Effector memory CD4-positive, alpha-beta T cell (primary cell): ENCODE data around the gene TRAPPC11.

Experiments
- DNase-seq, 3 donors: peaks; one replicate each; pipeline ENCODE4 v3.0.0-alpha.2; 2020
- H3K27ac ChIP-seq: 2 replicates; pipeline ENCODE4 v1.7.0; 2013; ENCODE audit warnings: mild to moderate bottlenecking, low read length, moderate library complexity; ENCODE audit not compliant: insufficient read depth, poor library complexity, severe bottlenecking
- H3K27me3 ChIP-seq: replicated peaks from 2 replicates; pipeline ENCODE4 v1.7.0; 2013; ENCODE audit warnings: mild to moderate bottlenecking, low read length; ENCODE audit not compliant: insufficient read depth, control insufficient read depth, poor library complexity, severe bottlenecking
- H3K36me3 ChIP-seq: 2 replicates; pipeline ENCODE4 v1.7.0; 2013; ENCODE audit warnings: mild to moderate bottlenecking, low read length, moderate library complexity; ENCODE audit not compliant: control insufficient read depth, insufficient read depth
- H3K4me1 ChIP-seq: 2 replicates; pipeline ENCODE4 v1.7.0; 2013; ENCODE audit warnings: low read length, mild to moderate bottlenecking; ENCODE audit not compliant: control insufficient read depth, insufficient read depth, poor library complexity, severe bottlenecking
- H3K4me3 ChIP-seq: 2 replicates; pipeline ENCODE4 v1.7.0; 2013; ENCODE audit warnings: low read length, low read depth, mild to moderate bottlenecking; ENCODE audit not compliant: insufficient read depth, poor library complexity, severe bottlenecking
- H3K9me3 ChIP-seq: 2 replicates; pipeline ENCODE4 v1.7.0; 2013; ENCODE audit warnings: mild to moderate bottlenecking, low read length, moderate library complexity; ENCODE audit not compliant: control insufficient read depth

TRAPPC11 gene

DNA sequence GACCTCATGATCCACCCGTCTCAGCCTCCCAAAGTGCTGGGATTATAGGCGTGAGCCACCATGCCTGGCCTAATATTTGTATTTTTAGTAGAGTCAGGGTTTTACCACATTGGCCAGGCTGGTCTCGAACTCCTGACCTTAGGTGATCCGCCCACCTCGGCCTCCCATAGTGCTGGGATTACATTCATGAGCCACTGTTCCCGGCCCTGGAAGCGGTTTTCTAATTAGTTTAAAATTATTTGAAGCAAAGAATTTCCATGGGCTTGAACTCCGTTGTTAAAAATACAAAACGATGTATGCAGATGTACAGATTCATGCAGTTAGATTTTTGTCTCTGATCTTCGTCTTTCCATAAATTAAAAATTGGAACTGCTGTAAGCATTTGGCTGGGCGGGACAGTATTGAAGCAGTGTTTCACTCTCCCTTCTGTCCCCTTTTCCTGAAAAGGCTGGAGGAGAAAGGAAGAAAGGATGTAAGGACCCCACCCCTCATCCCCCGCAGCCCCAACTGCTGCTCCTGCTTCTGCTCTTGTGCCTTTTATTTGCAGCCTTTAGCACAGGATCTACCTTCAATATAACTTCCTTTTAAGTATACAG is 12.0 kb downstream of the TRAPPC11 start:
- Histone ChIP-seq H3K27ac (no peak overlapping the region), H3K9me3 (no peaks in the 10 kb centered on the region), H3K4me1 (no peaks in the 10 kb centered on the region), H3K27me3 (no peaks in the 10 kb centered on the region), H3K4me3 (no peak overlapping the region), H3K36me3 (peaks cover 42% of the 10 kb centered on the region)
- no peak for DNase-seq

DNA sequence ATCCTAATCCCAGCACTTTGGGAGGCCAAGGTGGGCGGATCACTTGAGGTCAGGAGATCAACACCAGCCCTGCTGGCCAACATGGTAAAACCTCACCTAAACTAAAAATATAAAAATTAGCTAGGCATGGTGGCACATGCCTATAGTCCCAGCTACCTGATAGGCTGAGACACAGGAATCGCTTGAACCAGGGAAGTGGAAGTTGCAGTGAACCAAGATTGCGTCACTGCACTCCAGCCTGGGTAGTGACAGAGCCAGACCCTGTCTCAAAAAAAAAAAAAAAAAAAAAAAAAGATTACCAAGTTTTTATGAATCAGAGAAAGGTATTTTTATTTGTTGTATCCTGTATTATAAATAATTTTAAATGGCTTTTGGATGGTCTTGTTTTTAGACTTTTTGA is 15.1 kb downstream of the TRAPPC11 start:
- H3K27me3 ChIP-seq: no peaks in the 10 kb centered on the region
- H3K27ac ChIP-seq: no peak overlapping the region
- no peaks in the 10 kb centered on the region for H3K9me3 ChIP-seq
- H3K36me3 ChIP-seq: peaks cover 12% of the 10 kb centered on the region
- no peaks in the 10 kb centered on the region for H3K4me1 ChIP-seq
- H3K4me3 ChIP-seq: no peak overlapping the region
- DNase-seq: no peak

DNA sequence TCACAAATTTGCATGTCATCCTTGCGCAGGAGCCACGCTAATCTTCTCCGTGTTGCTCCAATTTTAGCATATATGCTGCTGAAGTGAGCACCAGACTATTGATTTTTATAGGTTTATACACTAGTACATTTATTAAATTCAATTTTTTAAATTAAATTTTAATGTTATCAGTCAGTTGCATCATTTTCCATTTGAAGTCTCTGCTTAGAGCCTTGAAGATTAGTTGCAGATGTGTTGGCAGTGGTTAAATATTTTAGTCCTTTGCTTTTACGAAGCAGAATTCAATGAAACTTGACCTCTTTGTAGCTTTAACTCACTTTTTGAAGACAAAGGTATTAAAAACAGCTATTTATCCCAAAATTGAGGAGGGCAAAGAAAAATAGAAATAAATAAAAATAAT is 16.5 kb downstream of the TRAPPC11 start:
- Histone ChIP-seq H3K27ac (no peak overlapping the region), H3K4me3 (no peak overlapping the region), H3K4me1 (no peaks in the 10 kb centered on the region), H3K9me3 (no peaks in the 10 kb centered on the region), H3K36me3 (peaks cover 14% of the 10 kb centered on the region), H3K27me3 (no peaks in the 10 kb centered on the region)
- no peak for DNase-seq

DNA sequence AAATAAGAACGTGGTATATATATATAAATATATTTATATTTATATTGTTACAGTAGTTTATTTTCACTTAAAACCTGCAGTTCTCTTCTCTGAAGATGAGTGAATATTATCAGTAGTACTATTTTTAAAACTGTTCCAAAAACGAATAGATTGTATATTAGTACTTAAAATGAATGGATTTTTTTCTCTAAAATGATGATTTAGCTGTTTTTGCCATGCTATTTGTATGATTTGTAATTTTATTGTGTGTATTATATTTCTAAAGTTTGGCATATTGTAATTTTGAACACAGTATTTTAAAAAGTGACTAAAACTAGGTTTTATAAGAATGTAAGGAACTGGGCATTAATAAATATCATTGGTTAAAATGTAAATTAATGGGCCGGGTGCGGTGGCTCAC is 22.0 kb downstream of the TRAPPC11 start:
- H3K36me3 ChIP-seq: peaks cover 33% of the 10 kb centered on the region

DNA sequence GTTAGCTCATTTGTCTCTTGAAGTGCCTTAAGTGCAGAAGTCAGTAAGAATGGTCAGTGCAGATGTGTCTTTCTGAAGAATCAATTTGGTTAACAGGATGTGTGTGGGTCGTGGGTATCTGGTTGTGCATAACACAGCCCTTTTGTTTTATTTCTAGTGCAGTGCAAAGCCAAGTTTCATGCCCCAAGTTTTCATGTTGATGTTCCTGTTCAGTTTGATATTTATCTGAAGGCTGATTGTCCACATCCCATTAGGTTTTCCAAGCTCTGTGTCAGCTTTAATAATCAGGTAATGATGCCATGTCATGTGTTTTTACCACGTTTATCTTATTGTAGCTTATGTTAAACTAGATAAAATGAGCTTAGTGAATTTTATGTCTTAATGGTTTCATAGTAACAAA is 27.4 kb downstream of the TRAPPC11 start:
- no peak overlapping the region for H3K4me3 ChIP-seq
- no peaks in the 10 kb centered on the region for H3K9me3 ChIP-seq
- no peak overlapping the region for H3K27ac ChIP-seq
- no peaks in the 10 kb centered on the region for H3K4me1 ChIP-seq
- H3K36me3 ChIP-seq: peaks cover 31% of the 10 kb centered on the region
- H3K27me3 ChIP-seq: no peaks in the 10 kb centered on the region
- no peak for DNase-seq

More for the DNA sequence above, 22.0 kb downstream of the TRAPPC11 start:
- Histone ChIP-seq H3K27ac (no peak overlapping the region), H3K27me3 (no peaks in the 10 kb centered on the region), H3K4me3 (no peak overlapping the region), H3K4me1 (no peaks in the 10 kb centered on the region), H3K9me3 (no peaks in the 10 kb centered on the region)
- no peak for DNase-seq

DNA sequence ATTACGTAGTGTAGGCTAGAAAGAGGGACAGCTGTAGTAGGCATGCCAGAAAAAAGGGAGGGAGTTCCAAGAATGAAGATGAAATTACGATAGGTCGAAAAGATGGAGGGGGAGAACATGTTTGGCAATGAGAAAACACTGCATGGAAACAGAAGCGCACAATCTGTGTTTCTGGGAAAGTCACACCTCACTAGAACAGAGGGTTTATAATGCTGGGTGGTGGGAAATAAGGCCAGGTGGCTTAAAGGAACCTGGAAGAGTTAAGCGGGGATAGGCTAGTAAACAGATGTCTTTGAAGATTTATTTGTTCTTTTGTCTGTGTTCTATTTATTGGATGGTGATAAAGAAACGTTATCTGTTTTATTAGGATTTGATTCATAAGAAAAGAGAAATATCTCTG is 29.1 kb downstream of the TRAPPC11 start:
- Histone ChIP-seq H3K4me3 (no peak overlapping the region), H3K36me3 (peaks cover 36% of the 10 kb centered on the region), H3K9me3 (no peaks in the 10 kb centered on the region), H3K27me3 (no peaks in the 10 kb centered on the region), H3K27ac (no peak overlapping the region), H3K4me1 (no peaks in the 10 kb centered on the region)
- no peak for DNase-seq

DNA sequence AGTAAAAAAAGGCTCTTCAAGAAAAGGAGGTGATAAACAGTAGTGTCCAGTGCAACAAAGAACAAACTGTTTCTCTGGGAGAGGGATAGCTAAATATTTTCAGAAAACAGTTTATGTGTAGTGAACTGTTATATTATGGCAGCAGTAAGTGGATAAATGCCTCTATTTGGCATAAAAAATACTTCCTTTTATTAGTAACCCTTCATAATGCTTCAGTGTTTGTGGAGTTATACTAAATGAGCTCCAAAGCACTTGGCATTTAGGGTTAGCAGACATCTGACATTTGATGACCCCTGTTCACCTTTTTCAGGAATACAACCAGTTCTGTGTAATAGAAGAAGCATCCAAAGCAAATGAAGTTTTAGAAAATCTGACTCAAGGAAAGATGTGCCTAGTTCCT is 31.9 kb downstream of the TRAPPC11 start:
- no peak overlapping the region for H3K4me3 ChIP-seq
- DNase-seq: no peak
- no peaks in the 10 kb centered on the region for H3K4me1 ChIP-seq
- H3K9me3 ChIP-seq: no peaks in the 10 kb centered on the region
- peaks cover 41% of the 10 kb centered on the region for H3K36me3 ChIP-seq
- no peaks in the 10 kb centered on the region for H3K27me3 ChIP-seq
- H3K27ac ChIP-seq: no peak overlapping the region

DNA sequence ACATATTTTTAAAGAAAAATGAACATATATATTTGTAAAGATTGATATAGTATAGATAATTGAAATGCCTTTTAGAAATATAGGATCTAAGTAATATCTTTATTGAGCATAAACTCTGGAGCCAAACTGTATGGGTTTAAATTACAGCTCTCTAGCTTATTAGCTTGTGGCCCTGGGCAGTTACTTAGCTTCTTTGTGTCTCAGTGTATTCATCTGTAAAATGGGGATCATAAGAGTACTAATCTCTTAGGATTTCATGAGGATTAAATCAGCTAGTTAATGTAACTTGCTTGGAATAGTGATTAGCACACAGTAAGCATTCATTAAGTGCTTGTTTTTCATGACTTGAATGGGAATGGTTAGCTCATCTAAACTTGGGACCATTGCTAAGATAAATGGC is 32.8 kb downstream of the TRAPPC11 start:
- Histone ChIP-seq H3K9me3 (no peaks in the 10 kb centered on the region), H3K36me3 (peaks cover 38% of the 10 kb centered on the region), H3K27me3 (no peaks in the 10 kb centered on the region), H3K4me1 (no peaks in the 10 kb centered on the region), H3K4me3 (no peak overlapping the region), H3K27ac (no peak overlapping the region)
- no peak for DNase-seq

DNA sequence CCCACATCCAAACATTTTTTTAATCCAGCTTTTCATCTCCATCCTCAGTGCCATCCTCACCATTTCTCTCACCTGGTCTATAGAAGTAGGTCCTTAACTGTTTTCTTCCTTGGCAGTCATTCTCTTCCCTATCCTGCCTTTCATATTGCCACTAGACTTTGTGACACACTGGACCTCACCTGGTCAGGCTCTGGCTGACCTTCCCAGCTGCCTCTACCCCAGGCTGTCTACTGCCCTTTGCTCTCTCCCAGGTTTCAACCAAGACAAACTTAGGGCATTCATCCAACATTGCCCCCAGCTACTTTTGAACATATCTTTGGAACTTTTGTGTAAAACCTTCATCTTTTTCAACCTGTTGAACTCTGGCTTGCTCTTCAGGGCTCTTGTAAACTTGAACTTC is 39.8 kb downstream of the TRAPPC11 start:
- peaks cover 75% of the 10 kb centered on the region for H3K36me3 ChIP-seq
- no peaks in the 10 kb centered on the region for H3K9me3 ChIP-seq
- no peaks in the 10 kb centered on the region for H3K27me3 ChIP-seq
- DNase-seq: no peak
- no peak overlapping the region for H3K27ac ChIP-seq
- no peak overlapping the region for H3K4me3 ChIP-seq
- no peaks in the 10 kb centered on the region for H3K4me1 ChIP-seq

DNA sequence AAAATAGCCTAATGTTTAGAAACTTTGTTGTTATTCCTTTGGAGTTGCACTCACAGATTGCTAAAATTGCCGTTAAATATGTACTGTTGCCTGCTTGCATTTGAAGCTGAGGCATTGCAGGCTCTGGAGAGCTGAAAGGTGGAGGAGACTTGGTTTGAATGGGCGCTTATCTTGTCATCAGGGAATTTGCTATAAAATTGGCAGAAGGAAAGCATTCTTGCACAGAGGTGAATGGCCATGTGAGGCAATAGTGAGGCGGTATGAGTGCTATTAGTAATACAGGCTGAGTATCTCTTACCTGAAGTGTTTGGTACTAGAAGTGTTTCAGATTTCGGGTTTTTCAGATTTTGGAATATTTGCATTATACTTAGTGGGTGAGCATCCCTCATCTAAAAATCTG is 41.3 kb downstream of the TRAPPC11 start:
- H3K36me3 ChIP-seq: peaks cover 73% of the 10 kb centered on the region

More for the DNA sequence above, 41.3 kb downstream of the TRAPPC11 start:
- H3K27me3 ChIP-seq: no peaks in the 10 kb centered on the region
- DNase-seq: no peak
- H3K4me1 ChIP-seq: no peaks in the 10 kb centered on the region
- no peaks in the 10 kb centered on the region for H3K9me3 ChIP-seq
- H3K27ac ChIP-seq: no peak overlapping the region
- no peak overlapping the region for H3K4me3 ChIP-seq
